HG03108 (cell line): ENCODE measurements around the gene KREMEN1.
A peak's percentile ranks its signal among the peaks of the same experiment; 100 is the strongest.

ENCODE experiments used
- ATAC-seq: cut with Tn5 transposase; IDR thresholded peaks from one replicate; pipeline ENCODE4 v1.9.1; 2021; ENCODE audit warnings: moderate library complexity; ENCODE audit not compliant: unreplicated experiment

The KREMEN1 gene

GRCh38 chr22:29148036-29148435, 75.2 kb downstream of the KREMEN1 start:
- ATAC-seq: no peak

- ATAC-seq: no peak
Observed at GRCh38 chr22:29148826-29149225, 76.0 kb downstream of the KREMEN1 start.

GRCh38 chr22:29149841-29150555, 77.2 kb downstream of the KREMEN1 start:
- ATAC-seq: no peak

GRCh38 chr22:29150701-29151100, 77.9 kb downstream of the KREMEN1 start:
- ATAC-seq: no peak

GRCh38 chr22:29151316-29151715, 78.5 kb downstream of the KREMEN1 start:
- no peak for ATAC-seq

- ATAC-seq: no peak
Observed at GRCh38 chr22:29152045-29152953, 79.5 kb downstream of the KREMEN1 start.

- ATAC-seq: no peak
Observed at GRCh38 chr22:29152954-29153719, 80.3 kb downstream of the KREMEN1 start.

- peak; percentile 49 for ATAC-seq
Observed at GRCh38 chr22:29154364-29155048, 81.7 kb downstream of the KREMEN1 start.

- ATAC-seq: no peak
Observed at GRCh38 chr22:29155966-29156365, 83.1 kb downstream of the KREMEN1 start.

- peak; percentile 60 for ATAC-seq
Observed at GRCh38 chr22:29156507-29156906, 83.7 kb downstream of the KREMEN1 start.

GRCh38 chr22:29157759-29158535, 85.1 kb downstream of the KREMEN1 start:
- ATAC-seq: no peak

GRCh38 chr22:29158546-29158945, 85.7 kb downstream of the KREMEN1 start:
- no peak for ATAC-seq

GRCh38 chr22:29163808-29164207, 91.0 kb downstream of the KREMEN1 start:
- ATAC-seq: no peak

- no peak for ATAC-seq
Observed at GRCh38 chr22:29165321-29166060, 92.7 kb downstream of the KREMEN1 start.

- ATAC-seq: no peak
Observed at GRCh38 chr22:29166180-29166579, 93.3 kb downstream of the KREMEN1 start.

- ATAC-seq: peak; percentile 82
Observed at GRCh38 chr22:29167032-29167911, 94.4 kb downstream of the KREMEN1 start.

- ATAC-seq: no peak
Observed at GRCh38 chr22:29171721-29172120, 98.9 kb downstream of the KREMEN1 start.

- ATAC-seq: no peak
Observed at GRCh38 chr22:29172216-29172615, 99.4 kb downstream of the KREMEN1 start.
